ENCODE measurements around the gene SLC39A11.
"Not testable (repeated sequence)": the region's sequence is repeated elsewhere in the genome, so short reads cannot be mapped to it uniquely, and the experiment has no call there.

Gene SLC39A11

DNA sequence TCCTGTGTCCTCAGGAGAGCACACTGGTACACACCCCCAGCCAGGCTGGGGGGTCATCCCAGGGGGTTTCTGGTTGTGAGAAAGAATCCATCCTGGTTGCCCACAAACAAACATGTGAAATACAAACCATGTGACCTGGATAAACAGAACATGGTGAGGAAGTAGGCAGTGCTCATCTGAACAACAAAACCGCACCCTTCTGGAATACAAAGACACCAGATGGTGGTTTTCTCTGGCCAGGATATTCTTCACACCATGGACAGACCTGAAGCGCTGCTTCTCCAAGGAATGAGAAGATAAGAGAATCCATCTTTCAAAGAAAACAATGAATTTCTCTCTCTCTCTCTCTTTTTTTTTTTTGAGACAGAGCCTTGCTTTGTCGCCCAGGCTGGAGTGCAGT is 302.3 kb downstream of the SLC39A11 start:
- Mint-ChIP-seq H3K9me3 (peaks cover 23% of the 10 kb centered on the region), H3K27me3 (no peaks in the 10 kb centered on the region), H3K36me3 (peaks cover 51% of the 10 kb centered on the region)

DNA sequence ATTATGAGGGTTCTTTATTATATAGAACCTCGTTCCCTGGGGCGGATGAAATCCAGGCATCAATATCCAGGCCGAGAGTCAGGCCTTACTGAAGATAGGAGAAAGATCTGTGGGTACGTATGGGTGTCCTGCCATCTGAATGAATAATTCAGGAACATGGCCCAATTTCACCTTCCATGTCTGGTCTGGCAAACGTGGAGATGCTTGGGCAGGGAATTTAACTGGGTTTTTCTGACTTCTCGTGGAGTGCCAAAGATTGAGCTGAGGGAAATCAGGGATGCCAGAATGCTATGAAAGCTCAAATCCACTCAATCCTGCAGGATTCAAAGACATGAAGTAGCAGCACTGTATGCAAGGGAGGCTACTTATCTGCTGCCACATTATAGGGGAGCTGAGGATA is 302.8 kb downstream of the SLC39A11 start:
- no peak overlapping the region for H3K4me3 Mint-ChIP-seq
- no peak for ATAC-seq
- no peaks in the 10 kb centered on the region for H3K4me1 Mint-ChIP-seq
- H3K36me3 Mint-ChIP-seq: peaks cover 48% of the 10 kb centered on the region
- H3K27me3 Mint-ChIP-seq: no peaks in the 10 kb centered on the region
- no peak overlapping the region for H3K27ac Mint-ChIP-seq
- H3K9me3 Mint-ChIP-seq: peaks cover 20% of the 10 kb centered on the region

More for the DNA sequence above, 302.3 kb downstream of the SLC39A11 start:
- H3K4me3 Mint-ChIP-seq: no peak overlapping the region
- no peak for ATAC-seq
- H3K27ac Mint-ChIP-seq: no peak overlapping the region
- H3K4me1 Mint-ChIP-seq: no peaks in the 10 kb centered on the region

DNA sequence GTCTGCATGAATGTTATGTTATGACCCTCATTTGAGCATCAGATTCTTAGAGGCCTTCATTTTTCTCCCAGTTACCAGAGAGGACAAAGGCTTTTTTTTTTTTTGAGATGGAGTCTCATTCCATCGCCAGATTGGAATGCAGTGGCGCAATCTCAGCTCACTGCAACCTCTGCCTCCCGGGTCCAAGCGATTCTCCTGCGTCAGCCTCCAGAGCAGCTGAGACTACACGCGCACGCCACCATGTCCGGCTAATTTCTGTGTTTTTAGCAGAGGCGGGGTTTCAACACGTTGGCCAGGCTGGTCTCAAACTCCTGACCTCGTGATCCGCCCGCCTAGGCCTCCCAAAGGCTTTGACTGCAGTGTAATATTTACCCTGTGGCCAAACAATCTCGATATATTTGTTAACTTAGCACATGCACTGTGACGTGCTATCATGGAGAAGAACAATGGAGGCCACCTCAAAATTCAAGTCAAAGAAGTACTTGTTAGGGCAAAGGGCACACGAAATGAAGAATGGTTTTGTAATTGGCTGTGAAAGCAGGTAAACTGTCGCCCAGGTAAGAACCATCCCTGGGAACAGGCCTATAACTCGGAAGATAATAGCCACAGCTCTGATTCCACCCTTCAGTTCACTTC is 303.4 kb downstream of the SLC39A11 start:
- no peak overlapping the region for H3K4me3 Mint-ChIP-seq
- H3K36me3 Mint-ChIP-seq: peaks cover 42% of the 10 kb centered on the region
- no peak overlapping the region for H3K27ac Mint-ChIP-seq
- no peaks in the 10 kb centered on the region for H3K4me1 Mint-ChIP-seq
- H3K27me3 Mint-ChIP-seq: no peaks in the 10 kb centered on the region
- ATAC-seq: no peak
- H3K9me3 Mint-ChIP-seq: peaks cover 15% of the 10 kb centered on the region

DNA sequence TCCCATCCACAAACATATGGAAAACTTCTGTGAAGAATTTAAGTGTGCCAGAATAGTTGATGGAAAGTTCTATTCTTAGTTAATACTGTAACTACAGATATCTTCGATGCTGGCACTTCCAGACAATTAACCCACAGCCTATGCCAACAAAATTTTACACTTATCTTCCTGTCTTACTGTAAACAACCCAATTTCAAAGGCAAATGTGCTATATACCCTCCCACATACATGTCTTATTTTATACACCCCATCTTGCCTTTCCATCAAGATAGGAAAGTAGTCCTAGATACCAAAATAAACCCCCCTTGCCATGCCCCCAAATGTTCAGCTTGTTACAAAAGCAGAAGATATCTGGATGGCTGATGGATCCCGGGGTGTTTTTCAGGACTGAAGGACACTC is 306.3 kb downstream of the SLC39A11 start:
- Mint-ChIP-seq H3K4me1 (no peaks in the 10 kb centered on the region), H3K4me3 (no peak overlapping the region), H3K27me3 (no peaks in the 10 kb centered on the region), H3K27ac (no peak overlapping the region), H3K36me3 (peaks cover 39% of the 10 kb centered on the region), H3K9me3 (no peaks in the 10 kb centered on the region)
- ATAC-seq: no peak

DNA sequence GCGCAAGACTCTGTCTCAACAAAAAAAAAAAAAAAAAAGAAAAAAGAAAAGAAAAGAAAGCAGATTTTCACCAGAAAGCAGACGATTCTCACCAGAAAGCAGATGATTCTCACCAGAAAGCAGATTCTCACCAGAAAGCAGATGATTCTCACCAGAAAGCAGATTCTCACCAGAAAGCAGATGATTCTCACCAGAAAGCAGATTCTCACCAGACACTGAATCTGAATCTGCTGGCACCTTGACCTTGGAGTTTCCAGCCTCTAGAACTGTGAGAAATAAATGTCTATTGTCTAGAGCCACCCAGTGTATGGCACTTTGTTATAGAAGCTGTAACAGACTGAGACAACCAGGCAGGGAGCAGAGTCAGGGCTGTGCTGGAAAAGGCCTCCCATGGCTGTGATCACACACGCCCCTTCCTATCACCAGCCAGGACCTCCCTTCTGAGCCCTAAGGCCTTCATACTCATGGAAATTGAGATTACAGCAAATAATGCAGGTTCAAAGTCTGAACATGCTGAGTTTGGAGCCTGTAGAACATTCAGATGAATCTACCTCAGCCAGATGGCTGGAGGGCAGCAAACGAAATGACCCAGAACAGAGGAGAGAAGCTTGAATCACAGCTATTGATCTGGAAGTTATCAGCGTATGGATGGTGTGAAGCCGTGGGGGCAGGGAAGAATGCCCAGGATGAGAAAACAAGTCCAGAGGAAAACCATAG is 309.3 kb downstream of the SLC39A11 start:
- Mint-ChIP-seq H3K9me3 (no peaks in the 10 kb centered on the region), H3K27ac (no peak overlapping the region), H3K4me1 (no peaks in the 10 kb centered on the region), H3K36me3 (peaks cover 46% of the 10 kb centered on the region), H3K27me3 (no peaks in the 10 kb centered on the region), H3K4me3 (no peak overlapping the region)
- ATAC-seq: no peak

DNA sequence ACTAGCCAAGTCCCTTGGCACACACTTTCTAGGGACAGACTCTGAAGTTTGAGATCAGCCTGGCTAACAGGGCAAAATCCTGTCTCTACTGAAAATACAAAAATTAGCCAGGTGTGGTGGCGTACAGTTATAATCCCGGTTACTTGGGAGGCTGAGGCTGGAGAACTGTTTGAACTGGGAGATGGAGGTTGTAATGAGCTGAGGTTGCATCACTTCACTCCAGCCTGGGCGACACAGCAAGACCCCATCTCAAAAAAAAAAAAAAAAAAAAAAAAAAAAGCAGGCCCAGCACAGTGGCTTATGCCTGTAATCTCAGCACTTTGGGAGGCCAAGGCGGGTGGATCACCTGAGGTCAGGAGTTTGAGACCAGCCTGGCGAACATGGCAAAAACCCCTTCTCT is 310.1 kb downstream of the SLC39A11 start:
- not testable (repeated sequence) for ATAC-seq, H3K4me1 Mint-ChIP-seq, H3K4me3 Mint-ChIP-seq, H3K9me3 Mint-ChIP-seq, H3K27me3 Mint-ChIP-seq, H3K27ac Mint-ChIP-seq
- peaks cover 46% of the 10 kb centered on the region for H3K36me3 Mint-ChIP-seq

DNA sequence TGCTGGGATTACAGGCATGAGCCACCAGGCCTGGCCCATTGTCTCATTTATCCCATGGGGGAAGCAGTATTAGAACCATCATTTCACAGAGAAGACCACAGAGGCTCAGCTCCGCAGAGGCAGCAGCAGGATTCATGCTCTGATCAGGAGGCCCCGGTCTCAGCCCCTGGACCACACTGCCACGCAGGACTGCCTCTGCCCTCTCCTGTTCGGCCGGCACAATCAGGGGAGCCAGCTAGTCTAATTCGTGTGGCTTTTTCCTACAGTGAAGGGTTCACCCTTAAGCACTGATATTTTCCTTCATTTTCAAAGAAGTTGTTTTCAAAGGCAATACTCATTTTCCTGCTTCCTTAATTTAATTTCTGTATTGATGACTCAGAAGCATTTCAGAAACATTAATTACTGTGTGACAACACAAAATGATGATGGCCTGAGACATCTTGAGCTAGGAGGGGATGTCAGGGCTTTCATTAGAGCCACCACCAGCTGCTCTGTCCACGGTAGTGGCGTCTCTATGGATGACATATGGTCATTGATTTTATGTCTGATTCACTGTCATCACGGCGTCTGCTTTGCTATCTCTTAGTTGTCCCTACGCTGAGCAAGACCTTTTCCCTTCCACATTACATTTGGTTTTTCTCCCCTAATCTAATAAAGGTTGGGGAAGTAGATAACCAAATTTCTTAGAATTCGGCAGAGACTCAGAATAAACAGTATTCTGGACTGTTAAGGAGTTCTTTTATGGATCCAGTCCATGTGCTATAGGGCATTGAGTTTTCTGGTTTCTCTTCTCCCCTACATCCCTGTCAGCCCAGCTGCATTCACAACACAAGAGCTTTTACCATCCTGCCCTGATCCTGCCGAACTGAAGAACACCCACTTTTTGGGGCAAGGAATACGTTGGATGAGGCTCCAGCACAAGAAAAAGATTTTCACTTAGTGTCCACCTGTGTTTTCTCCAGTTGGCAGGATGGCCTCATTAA is 314.0 kb downstream of the SLC39A11 start:
- H3K4me3 Mint-ChIP-seq: no peak overlapping the region
- peaks cover 49% of the 10 kb centered on the region for H3K36me3 Mint-ChIP-seq
- no peaks in the 10 kb centered on the region for H3K27me3 Mint-ChIP-seq
- no peak for ATAC-seq
- no peak overlapping the region for H3K27ac Mint-ChIP-seq
- H3K4me1 Mint-ChIP-seq: no peaks in the 10 kb centered on the region
- H3K9me3 Mint-ChIP-seq: no peaks in the 10 kb centered on the region

DNA sequence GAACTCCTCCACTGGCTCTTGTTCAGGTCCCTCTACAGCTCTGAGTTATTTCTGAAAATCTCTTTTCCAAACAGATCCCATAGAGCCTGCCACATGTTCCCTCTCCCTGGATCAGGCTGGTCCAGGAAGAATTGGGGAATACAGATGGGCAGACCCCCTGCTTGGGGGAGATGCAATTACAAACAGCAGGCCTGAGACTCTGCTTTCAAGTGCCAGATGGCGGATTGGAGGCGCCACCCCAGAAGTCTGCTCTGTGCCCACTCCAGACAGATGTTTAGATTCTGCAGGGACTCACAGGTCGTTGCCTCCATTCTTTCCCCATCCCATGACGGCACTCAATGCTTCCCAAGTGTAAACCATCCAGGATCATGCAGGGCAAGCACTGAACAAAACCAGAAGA is 316.6 kb downstream of the SLC39A11 start:
- Mint-ChIP-seq H3K27ac (no peak overlapping the region), H3K27me3 (no peaks in the 10 kb centered on the region), H3K9me3 (no peaks in the 10 kb centered on the region), H3K36me3 (peaks cover 47% of the 10 kb centered on the region), H3K4me1 (no peaks in the 10 kb centered on the region), H3K4me3 (no peak overlapping the region)
- no peak for ATAC-seq

DNA sequence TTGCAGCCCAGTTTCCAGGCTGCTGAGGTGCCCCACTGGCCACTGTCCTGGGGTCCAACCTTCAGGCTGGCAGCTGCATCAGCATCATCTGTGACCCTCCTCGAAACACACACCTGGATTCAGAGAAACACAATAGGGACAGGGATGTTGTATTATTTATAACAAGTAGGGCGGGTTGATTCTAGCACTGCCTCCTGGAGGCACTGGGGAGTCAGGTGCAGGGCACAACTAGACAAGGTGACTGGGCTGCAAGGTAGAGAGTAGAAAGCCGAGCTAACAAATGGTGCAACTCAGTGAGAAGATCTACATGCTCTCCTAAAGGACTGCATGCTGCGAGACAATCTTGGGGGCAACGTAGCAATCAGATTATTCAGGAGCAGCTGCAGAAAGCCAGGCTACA is 317.3 kb downstream of the SLC39A11 start:
- Mint-ChIP-seq H3K9me3 (no peaks in the 10 kb centered on the region), H3K4me3 (no peak overlapping the region), H3K27ac (no peak overlapping the region), H3K4me1 (no peaks in the 10 kb centered on the region), H3K27me3 (no peaks in the 10 kb centered on the region), H3K36me3 (peaks cover 46% of the 10 kb centered on the region)
- no peak for ATAC-seq

DNA sequence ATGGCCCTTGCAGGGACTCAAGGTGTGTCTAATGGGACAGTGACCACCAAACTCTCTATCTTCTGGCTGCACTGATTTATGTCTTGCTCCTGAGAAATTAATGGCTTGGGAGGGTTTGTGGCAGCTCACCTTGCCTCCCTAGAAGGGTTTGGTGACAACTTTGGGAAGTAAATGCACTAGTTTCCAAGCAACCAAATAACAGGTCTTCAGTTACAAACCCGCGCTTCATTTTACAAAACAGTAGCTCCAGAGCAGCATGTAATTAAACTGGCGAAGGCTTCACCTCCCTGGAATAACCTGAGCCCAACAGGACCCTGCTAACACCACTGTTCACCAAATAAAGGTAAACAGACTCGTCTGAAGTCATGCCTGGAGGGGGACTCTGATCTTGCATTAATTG is 318.3 kb downstream of the SLC39A11 start:
- Mint-ChIP-seq H3K9me3 (no peaks in the 10 kb centered on the region), H3K4me1 (no peaks in the 10 kb centered on the region), H3K36me3 (peaks cover 44% of the 10 kb centered on the region), H3K27ac (no peak overlapping the region), H3K4me3 (no peak overlapping the region), H3K27me3 (no peaks in the 10 kb centered on the region)
- no peak for ATAC-seq

DNA sequence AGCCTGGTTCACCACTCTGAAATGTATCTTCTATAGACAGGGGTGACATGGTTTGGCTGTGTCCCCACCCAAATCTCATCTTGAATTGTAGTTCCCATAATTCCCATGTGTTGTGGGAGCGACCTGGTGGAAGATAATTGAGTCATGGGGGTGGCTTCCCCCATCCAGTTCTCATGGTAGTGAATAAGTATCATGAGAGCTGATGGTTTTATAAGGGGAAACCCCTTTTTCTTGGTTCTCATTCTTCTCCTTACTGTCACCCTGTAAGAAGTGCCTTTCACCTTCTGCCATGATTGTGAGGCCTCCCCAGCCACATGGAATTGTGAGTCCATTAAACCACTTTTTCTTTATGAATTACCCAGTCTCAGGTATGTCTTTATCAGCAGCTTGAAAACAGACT is 319.3 kb downstream of the SLC39A11 start:
- H3K4me1 Mint-ChIP-seq, H3K27ac Mint-ChIP-seq, H3K4me3 Mint-ChIP-seq, H3K27me3 Mint-ChIP-seq, H3K9me3 Mint-ChIP-seq, ATAC-seq: not testable (repeated sequence)
- peaks cover 44% of the 10 kb centered on the region for H3K36me3 Mint-ChIP-seq

DNA sequence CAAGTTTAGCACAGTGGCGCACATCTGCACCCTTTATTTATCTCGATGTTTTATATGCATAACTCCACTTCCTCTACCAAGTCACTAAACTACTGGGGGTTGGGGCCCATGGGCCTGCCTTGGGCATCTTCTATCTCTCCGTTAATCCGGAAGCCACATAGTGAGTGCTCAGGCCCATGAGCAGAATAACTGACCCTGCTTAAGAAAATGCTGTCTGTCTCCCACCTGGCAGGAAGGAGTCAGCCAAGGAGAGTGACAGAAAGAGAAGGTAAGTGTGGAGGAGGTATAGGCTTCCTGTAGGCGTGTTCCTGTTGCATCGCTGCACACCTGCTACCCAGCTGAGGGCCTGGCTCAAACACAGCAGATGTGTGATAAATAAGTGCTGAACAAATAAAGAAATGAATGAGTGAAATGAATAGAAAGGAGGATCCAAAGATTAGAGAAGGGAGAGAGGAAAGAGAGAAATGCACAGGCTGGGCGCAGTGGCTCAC is 320.1 kb downstream of the SLC39A11 start:
- no peaks in the 10 kb centered on the region for H3K9me3 Mint-ChIP-seq
- H3K36me3 Mint-ChIP-seq: peaks cover 44% of the 10 kb centered on the region
- H3K4me3 Mint-ChIP-seq: no peak overlapping the region
- H3K27me3 Mint-ChIP-seq: no peaks in the 10 kb centered on the region
- H3K27ac Mint-ChIP-seq: no peak overlapping the region
- ATAC-seq: no peak
- no peaks in the 10 kb centered on the region for H3K4me1 Mint-ChIP-seq

DNA sequence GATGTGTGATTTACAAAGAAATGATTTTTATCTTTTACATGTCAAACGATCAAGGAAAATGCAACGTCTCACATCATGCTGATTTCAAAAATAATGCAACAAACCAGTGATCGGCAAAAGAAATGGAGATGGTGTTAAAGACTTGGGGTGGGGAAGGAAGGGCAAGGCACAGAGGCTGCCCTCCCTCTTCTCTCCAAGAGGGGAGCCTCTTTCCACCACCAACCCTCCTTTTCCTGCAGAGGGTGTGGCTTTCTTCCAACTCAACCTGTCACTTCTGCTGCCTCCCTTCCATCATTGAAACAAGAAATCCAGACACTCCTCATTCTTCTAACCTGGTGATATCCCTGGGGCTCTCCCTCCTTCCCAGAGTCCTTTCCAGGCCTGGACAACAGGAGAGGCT is 320.8 kb downstream of the SLC39A11 start:
- Mint-ChIP-seq H3K36me3 (peaks cover 40% of the 10 kb centered on the region), H3K27ac (no peak overlapping the region), H3K4me1 (no peaks in the 10 kb centered on the region), H3K9me3 (no peaks in the 10 kb centered on the region), H3K4me3 (no peak overlapping the region), H3K27me3 (no peaks in the 10 kb centered on the region)
- no peak for ATAC-seq

DNA sequence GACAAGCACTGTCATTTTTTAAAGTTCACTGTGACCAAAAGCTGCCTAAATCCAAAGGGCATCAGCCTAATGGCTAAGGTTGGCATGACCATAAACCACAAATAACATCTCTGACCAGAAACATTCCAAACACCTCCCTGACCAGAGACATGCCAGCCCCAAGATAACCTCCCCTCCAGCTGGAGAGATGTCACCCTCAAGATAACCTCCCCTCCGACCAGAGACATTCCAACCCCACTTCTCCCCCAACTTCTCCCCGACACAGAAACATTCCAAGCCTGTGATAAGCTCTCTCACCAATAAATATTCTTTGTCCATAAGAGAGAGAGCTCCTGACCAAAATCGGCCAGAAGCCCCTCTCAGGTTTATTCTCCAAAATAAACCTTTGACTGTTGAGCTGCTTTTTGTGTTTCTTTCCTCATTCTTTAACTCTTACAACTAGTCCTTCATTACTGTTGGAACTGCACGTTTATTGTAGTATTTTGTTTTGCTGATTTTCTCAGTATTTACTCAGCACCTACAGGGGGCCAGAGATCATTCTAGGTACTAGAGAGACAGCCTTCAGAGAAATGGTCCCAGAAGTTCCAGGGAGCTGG is 325.6 kb downstream of the SLC39A11 start:
- H3K9me3 Mint-ChIP-seq: no peaks in the 10 kb centered on the region
- H3K27me3 Mint-ChIP-seq: no peaks in the 10 kb centered on the region
- no peak for ATAC-seq

More for the DNA sequence above, 325.6 kb downstream of the SLC39A11 start:
- Mint-ChIP-seq H3K4me1 (no peaks in the 10 kb centered on the region), H3K4me3 (no peak overlapping the region), H3K27ac (no peak overlapping the region), H3K36me3 (peaks cover 26% of the 10 kb centered on the region)

All from stimulated activated memory B cell treated with anti-CD40 and anti-IgM and Interleukin-4, amounts not matched to agents 10 μg/mL and 1 μg/mL and 100 μg/mL, for 72 hours (primary cell).